Stimulated activated CD4-positive, alpha-beta T cell treated with anti-CD3 and anti-CD28 coated beads, Interleukin-1b, Interleukin-23, amount 100 ng/mL, for 48 hours (primary cell): ENCODE measurements around the gene MMP24OS.
A peak's percentile ranks its signal among the peaks of the same experiment; 100 is the strongest.
"Not testable (repeated sequence)": the region's sequence is repeated elsewhere in the genome, so short reads cannot be mapped to it uniquely, and the experiment has no call there.

Experiments
- DNase-seq: peaks from one replicate; pipeline ENCODE4 v3.0.0-alpha.2; 2020

The MMP24OS gene

DNA sequence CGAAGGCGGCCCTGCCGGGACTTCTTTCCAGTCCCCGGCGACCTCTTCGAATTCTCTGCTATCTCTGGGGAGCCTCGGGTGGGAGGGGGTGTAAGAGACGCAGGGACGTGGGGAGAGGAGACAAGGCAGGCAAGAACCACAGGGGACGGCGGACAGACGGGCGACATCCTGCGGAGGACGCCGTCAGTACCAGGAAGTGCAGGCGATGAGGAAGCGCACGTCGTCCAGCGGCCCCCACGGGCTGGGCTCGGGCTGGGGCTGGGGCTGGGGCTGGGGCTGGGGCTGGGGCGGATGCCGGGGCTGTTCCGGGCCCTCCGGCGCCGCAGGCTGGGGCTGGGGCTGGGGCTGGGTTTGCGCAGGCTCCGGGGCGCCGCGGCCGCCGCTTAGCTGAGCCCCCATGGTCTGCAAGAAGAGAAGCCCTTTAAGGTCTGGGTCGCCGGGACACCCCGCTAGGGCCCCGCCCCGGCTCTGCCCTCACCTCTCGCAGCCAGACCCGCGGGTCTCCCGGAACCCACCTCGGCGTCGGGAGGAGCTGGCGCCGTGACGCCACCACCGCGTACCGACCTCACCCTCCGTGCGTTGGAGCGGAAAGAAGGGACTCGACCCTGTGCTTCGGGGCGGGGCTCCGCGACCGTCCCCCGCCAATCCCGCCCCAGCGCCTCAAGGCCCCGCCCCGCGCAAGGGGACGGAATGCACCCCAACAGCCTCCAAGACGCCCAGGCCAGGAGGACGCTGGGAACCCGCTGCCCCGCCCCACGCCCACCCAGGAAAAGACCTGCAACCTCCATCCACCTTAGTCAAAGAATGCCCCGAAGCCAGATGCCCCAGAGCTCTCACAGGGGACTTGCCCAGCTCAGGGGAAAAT is at the start of gene MMP24OS:
MMP24OS (minus strand) TSS at position 592 of the 865 bp plus-strand sequence; CDS start at position 399, 193 bp downstream.
- peak; percentile 90 for DNase-seq

- DNase-seq = no peak
Measured at GRCh38 chr20:35327074-35327976, 49.4 kb upstream of the MMP24OS start.

DNA sequence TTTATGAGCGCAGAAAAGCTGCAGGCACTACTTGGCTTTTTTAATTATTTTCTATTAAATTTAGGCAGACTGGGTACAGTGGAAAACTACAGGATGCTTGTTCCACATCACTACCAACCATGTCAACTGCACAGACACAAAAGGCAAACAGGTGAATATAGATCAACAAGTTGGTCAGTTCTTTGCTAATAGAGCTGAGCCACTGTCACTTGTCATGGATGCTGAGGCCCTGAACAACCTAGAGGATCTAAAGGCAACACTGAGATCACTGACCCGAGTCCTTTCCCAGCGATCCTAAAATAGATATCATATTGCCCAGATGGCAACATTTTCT is 48.8 kb upstream of the MMP24OS start:
- DNase-seq = no peak

DNA sequence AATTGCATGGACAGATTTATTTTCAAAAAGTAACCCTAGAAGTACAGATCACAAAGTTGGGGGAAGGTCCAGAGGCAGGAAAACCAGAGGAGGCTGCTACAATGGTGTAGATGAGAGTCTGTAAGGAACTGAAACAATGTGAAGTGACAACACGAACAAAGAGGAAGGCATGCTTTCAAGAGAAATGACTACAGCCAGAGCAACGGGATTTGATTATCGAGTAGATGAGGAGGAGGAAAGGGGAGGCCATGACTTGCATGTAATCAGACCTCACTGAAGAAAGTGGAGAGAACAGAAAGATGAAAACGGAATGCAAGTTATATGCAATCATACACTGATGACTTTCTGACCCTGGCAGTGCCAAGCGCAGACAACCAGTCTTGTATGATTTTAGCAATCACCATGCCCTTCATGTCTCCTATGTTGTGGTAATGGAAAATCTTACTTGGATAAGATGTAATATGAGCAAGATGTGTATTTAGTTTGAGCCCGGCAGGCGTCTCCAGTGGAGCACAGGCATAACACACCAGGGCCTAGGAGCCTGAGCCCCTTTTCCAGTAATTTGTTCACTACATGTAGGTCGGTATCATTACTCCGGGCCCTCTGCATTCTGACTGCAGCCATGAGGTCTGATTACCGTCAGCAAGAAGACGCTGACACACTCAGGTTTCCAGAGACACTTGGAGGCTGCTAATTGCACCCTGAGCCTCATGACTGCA is 48.3 kb upstream of the MMP24OS start:
- DNase-seq = peak; percentile 17

DNA sequence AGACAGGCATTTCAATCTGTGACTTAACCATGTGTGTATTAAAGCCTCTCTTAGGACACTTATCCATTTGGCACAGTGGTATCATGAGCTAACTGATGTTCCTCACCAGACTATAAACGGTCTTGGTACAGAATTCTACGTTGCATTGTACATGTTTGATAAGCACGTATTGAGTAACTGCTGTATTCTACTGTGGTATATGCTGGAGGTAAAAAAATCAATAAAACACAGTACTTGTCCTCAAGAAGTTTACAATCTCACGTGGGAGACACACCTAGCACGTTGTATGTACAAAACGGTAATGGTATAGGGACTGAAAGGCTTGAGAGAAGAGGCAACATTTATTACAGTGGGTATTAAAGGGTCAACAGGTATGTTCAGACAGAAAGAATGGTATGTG is 47.5 kb upstream of the MMP24OS start:
- DNase-seq = no peak

- DNase-seq = no peak
Measured at GRCh38 chr20:35320396-35321126, 42.6 kb upstream of the MMP24OS start.

- DNase-seq = no peak
Measured at GRCh38 chr20:35319871-35320197, 41.9 kb upstream of the MMP24OS start.

- DNase-seq = no peak
Measured at GRCh38 chr20:35319192-35319870, 41.4 kb upstream of the MMP24OS start.

- DNase-seq = peak; percentile 23
Measured at GRCh38 chr20:35318502-35319157, 40.7 kb upstream of the MMP24OS start.

DNA sequence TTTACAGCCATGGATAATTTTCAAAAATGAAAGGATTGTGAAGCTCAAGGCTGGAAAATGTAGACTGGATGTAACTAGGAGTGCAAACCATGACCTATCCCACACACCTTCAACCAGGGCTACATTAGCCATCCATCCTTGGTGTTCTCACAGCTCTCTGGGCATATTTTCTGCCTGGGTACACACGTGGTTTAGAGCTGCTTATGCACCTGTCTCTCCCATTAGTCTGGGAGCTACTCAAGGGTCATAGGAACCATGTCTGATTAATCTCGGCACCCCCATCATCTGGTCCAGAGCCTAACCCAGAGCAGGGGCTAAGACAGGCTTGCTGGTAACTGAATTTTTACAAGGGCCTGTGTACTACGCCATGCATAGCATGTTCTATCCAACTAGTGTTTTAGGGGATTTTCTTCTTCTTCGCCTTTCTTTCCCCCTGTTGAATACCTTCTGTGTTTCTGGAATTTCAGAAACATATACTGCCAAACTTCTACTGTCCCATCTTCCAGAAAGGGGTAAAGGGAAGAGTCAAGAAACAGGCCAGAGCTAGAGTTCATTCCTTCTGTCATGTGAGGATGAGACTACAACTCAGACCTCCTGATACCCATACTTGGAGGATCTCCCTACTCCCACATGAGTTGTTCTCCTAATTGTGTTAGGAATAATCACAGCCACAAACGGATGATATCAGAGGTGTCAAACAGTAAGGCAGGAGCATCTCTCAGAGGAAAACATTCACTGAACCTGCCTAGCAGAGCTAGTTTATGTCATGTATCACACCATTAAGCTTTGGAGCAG is 39.7 kb upstream of the MMP24OS start:
- DNase-seq = no peak

DNA sequence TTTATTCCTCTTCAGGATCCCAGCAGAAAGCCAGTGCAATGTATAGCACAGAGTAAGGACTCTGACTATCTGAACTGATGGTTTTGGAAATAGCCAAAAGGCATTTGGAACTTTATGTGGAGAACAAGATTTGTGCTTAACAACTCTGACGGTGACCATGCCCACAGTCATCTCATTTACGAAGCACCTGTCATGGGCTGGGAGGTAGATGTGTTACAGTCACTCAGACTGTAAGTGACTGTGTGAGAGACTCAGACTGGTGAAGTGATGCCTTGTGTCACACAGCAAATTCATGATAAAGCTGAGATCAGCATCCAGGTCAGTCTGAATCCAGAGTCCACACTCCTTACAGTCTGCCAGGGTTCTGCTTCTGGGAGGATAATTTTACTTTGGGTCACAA is 38.2 kb upstream of the MMP24OS start:
- no peak for DNase-seq

DNA sequence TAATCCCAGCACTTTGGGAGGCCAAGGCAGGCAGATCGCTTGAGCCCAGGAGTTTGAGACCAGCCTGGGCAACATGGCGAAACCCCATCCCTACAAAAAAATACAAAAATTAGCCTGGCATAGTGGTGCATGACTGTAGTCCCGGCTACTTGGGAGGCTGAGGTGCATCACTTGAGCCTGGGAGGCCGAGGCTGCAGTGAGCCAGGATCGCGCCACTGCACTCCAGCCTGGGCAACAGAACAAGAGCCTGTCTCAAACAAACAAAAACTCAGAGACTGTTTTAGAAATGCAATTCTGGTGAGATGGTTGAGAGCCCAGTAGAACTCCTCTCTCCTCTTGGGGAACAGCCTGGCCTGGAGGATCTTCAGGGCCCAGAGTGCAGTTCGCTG is 37.7 kb upstream of the MMP24OS start:
- not testable (repeated sequence) for DNase-seq

DNA sequence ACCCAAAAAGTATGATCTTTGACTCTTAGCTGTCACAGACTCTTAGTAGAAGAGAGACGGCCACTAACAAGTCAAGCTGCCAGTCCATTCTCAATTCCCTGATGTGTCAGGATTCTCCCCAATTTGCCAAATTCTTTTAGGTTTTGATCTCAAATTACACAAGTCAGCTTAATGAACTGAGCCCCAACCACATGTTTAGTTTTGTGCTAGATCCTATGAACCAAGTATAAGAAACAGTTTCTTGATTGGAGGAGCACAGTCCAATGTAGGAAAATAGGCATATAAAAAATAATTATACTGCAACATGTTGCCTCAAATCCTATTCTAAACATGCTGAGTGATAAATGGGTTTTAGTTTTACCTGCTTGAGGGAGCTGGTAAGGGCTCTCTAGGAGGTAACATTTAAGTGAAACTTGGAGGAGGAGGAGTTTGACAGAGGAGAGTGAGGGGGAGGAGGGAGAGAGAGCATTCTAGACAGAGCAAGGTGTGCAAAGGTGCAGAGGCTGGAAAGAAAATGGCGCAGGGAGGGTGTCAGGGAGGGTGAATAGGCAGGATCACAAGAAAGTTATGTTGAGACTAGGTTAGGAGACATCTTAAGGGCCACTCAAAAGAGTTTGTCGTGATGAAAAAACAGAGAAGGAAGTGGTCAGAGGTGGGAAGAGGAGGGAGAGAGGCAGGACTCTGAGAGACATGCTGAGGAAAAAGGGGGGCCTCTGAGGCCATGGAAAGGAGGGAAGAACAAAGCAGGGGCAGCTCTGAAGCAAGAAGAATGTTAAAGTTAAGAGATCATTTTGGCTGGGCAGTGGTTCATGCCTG is 37.1 kb upstream of the MMP24OS start:
- no peak for DNase-seq

DNA sequence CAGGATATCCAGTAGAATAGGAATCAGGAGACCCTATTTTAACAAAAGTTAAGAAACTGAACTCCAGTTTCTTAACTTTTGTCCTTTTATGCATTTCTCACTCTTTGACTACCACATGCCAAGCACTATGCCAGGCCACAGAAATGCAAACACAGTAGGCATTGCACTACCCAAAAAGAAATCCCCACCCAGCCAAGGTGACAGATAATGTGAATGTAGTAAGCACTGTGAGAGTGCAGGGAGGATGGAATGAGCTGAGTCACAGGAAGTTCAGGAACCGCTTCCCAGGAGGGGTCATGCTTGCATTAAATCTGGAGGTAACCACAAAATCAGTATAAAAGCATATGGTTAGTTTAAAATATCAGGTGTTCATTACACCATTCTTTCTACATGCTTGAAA is 34.4 kb upstream of the MMP24OS start:
- DNase-seq = peak; percentile 40

GRCh38 chr20:35311822-35312221 is 33.9 kb upstream of the MMP24OS start:
- no peak for DNase-seq

DNA sequence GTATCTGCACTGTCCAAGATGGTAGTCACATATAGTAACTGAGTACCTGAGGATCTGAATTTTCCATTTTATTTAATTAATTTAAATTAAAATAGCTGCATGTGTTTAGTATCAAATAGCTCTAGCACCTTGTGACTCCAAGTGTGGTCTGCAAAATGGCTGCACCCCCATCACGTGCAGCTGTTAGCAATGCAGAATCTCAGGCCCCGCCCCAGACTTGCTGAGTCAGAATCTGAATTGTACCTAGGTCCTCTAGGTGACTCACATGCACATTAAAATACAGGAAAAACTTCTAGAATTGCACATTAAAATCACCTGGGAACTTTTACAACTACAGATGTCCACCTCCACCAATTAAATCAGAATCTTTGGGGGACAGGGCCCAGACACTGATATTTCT is 33.5 kb upstream of the MMP24OS start:
- DNase-seq = peak; percentile 84

DNA sequence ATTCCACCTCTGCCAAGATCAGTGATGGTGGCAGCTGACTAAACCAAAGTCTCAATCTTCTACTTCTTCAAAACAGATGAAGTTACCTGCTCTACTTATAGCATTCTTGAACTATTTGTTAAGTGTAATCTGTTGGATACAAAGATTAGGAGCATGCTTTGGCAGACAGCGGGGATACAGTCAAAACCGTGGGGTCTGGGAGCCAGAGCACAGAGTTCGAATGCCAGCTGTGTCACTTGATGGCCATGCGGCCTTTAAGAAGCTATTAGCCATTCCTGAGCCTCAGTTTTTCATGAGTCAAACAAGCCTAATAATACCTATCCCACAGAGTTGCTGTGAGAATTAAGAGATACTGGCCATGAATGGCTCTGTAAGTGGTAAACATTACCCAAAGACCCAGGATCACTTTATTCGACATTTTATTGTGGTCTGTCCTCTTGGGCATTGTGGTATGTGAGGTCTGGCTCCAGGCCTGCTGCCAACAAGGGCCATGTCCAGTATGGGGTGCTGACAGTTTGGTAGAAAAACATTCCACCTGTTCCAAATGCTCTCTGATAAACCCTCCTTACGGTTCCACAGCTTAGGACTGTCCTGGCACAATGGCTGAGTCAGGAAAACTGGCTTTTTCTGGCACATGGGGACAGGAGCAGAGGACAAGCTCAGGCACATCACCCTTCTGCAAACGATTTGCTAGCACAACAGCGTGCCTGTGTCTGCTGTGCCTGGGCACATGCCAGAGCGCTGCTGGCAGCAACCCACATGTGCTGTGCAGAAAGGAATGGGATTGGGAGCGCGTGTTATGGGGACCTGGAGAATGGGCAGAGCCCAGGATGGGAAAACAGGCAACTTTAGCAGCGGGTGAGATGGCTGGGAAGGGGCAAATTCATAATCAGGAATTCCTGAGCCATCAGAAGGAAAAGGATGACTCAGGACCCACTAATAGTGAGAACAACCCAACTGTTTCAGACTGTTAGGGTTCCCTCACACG is 30.0 kb upstream of the MMP24OS start:
- DNase-seq = no peak

DNA sequence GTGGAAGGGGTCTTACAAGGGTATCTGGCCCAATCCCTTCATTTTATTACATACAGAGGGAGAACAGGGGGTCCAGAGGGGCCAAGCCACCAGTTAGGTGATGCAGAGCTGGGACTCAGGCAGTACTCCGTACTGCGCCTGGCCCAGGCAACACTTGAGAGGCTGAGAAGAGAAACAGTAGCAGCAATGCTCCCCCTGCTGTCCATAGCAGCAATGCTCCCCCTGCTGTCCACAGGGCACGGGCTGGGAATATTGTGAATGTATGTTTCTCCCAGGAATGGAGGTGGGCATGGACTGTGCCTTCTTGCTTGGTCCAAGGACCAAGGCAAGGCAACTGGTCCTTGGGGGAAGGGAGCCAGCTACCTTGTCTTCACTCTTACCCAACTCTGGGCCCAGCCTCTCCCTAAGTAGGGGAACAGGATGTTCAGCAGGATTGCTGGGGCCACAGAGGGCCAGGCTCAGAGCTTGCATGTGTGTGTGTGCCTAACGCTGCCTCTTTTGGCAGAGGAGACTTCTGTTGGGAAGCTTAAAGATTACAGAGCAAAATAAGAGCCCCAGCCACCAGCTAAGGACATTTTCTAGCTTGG is 29.1 kb upstream of the MMP24OS start:
- DNase-seq = peak; percentile 42
